Neuronal stem cell (in vitro differentiated cells): Measurements from ENCODE around the gene RNF32.
A peak's percentile ranks its signal among the peaks of the same experiment; 100 is the strongest.

Source experiments
- DNase-seq: peaks from one replicate; pipeline ENCODE4 v3.0.0-alpha.2; 2013; ENCODE audit warnings: low spot score
- H2AFZ ChIP-seq: one replicate; pipeline ENCODE4 v1.6.1; 2013; ENCODE audit warnings: mild to moderate bottlenecking, low read length, inconsistent platforms
- H2AK5ac ChIP-seq: 2 replicates; pipeline ENCODE4 v1.6.1; 2013; ENCODE audit warnings: low read depth, mild to moderate bottlenecking, inconsistent platforms, low read length, moderate library complexity, mixed read lengths
- H2BK120ac ChIP-seq: 2 replicates; pipeline ENCODE4 v1.6.1; 2013; ENCODE audit warnings: low read depth, mild to moderate bottlenecking, inconsistent platforms, low read length, moderate library complexity, mixed read lengths
- H2BK12ac ChIP-seq: one replicate; pipeline ENCODE4 v1.6.1; 2013; ENCODE audit warnings: low read length, inconsistent platforms
- H2BK15ac ChIP-seq: 2 replicates; pipeline ENCODE4 v1.6.1; 2013; ENCODE audit warnings: mild to moderate bottlenecking, low read length, inconsistent platforms, mixed read lengths
- H2BK5ac ChIP-seq: one replicate; pipeline ENCODE4 v1.6.1; 2013; ENCODE audit warnings: inconsistent platforms, mild to moderate bottlenecking, low read length, moderate library complexity
- H3K14ac ChIP-seq: one replicate; pipeline ENCODE4 v1.6.1; 2013; ENCODE audit warnings: low read length, inconsistent platforms
- H3K18ac ChIP-seq: 2 replicates; pipeline ENCODE4 v1.6.1; 2013; ENCODE audit warnings: low read length, inconsistent platforms
- H3K23ac ChIP-seq: 2 replicates; pipeline ENCODE4 v1.6.1; 2013; ENCODE audit warnings: low read depth, mild to moderate bottlenecking, mixed read lengths, low read length, inconsistent platforms; ENCODE audit not compliant: poor library complexity
- H3K27ac ChIP-seq: replicated peaks from 3 replicates; pipeline ENCODE4 v1.5.1; 2013; ENCODE audit warnings: low read length, inconsistent platforms
- H3K27me3 ChIP-seq, 3 experiments: 2 replicates each; pipeline ENCODE4 v1.6.1; 2013; ENCODE audit warnings: low read length in 3 of 3, mild to moderate bottlenecking in 2 of 3, inconsistent platforms in 1 of 3, low read depth in 1 of 3, mixed read lengths in 1 of 3, moderate library complexity in 1 of 3; ENCODE audit not compliant: control insufficient read depth in 3 of 3, insufficient read depth in 3 of 3
- H3K36me3 ChIP-seq, 2 donors: replicated peaks in 1 of 2; 2 replicates each; pipeline ENCODE4 v1.6.1; 2013; ENCODE audit warnings: low read length in 2 of 2; ENCODE audit not compliant: control insufficient read depth in 2 of 2, insufficient read depth in 2 of 2
- H3K4ac ChIP-seq: 2 replicates; pipeline ENCODE4 v1.6.1; 2013; ENCODE audit warnings: inconsistent platforms, mild to moderate bottlenecking, low read length, moderate library complexity
- H3K4me1 ChIP-seq, 2 donors: 1 replicate in 1 of 2; 2 replicates in 1 of 2; pipeline ENCODE4 v1.6.1; 2013; ENCODE audit warnings: low read length in 2 of 2, low read depth in 1 of 2; ENCODE audit not compliant: control insufficient read depth in 2 of 2, insufficient read depth in 1 of 2
- H3K4me2 ChIP-seq: one replicate; pipeline ENCODE4 v1.6.1; 2013; ENCODE audit warnings: mild to moderate bottlenecking, low read length, inconsistent platforms; ENCODE audit not compliant: insufficient read depth, poor library complexity, severe bottlenecking
- H3K4me3 ChIP-seq, 2 donors: 2 replicates each; pipeline ENCODE4 v1.5.1; 2013; ENCODE audit warnings: low read length in 2 of 2, mild to moderate bottlenecking in 2 of 2, inconsistent platforms in 1 of 2, moderate library complexity in 1 of 2
- H3K79me1 ChIP-seq: one replicate; pipeline ENCODE4 v1.6.1; 2013; ENCODE audit warnings: low read depth, mild to moderate bottlenecking, inconsistent platforms, low read length, moderate library complexity
- H3K9ac ChIP-seq: one replicate; pipeline ENCODE4 v1.6.1; 2013; ENCODE audit warnings: mild to moderate bottlenecking, low read depth, low read length, inconsistent platforms; ENCODE audit not compliant: poor library complexity
- H3K9me3 ChIP-seq, 2 donors: replicated peaks in 1 of 2; 2 replicates each; pipeline versions ENCODE3 to v1.6.1; 2013; ENCODE audit warnings: low read length in 2 of 2, mild to moderate bottlenecking in 2 of 2, inconsistent platforms in 1 of 2, low read depth in 1 of 2, mixed read lengths in 1 of 2, moderate library complexity in 1 of 2; ENCODE audit not compliant: control insufficient read depth in 2 of 2, insufficient read depth in 1 of 2
- H4K8ac ChIP-seq: one replicate; pipeline ENCODE4 v1.6.1; 2013; ENCODE audit warnings: low read depth, mild to moderate bottlenecking, inconsistent platforms, low read length, moderate library complexity
- H4K91ac ChIP-seq: one replicate; pipeline ENCODE4 v1.6.1; 2013; ENCODE audit warnings: low read length, low read depth, mild to moderate bottlenecking, inconsistent platforms; ENCODE audit not compliant: poor library complexity
- WGBS, 2 donors: extraction: QIAGEN DNeasy Blood & Tissue Kit; methylation state at CpG; one replicate each; pipeline ENCODE4 v1.1.7; 2013; ENCODE audit warnings: missing lambda C conversion rate in 2 of 2, mixed read lengths in 1 of 2; ENCODE audit not compliant: insufficient read length in 2 of 2, insufficient replicate concordance in 1 of 2; ENCODE audit errors: extremely low coverage in 2 of 2; 5-methylcytosine and 5-hydroxymethylcytosine counted together

RNF32 gene

GRCh38 chr7:156682928-156683327 is 42.4 kb downstream of the RNF32 start:
- Histone ChIP-seq H2AFZ (no peak overlapping the region), H3K4me3 (no peak overlapping the region), H3K27ac (no peak overlapping the region), H3K36me3 (peaks cover 0 to 59% of the 10 kb centered on the region in 2 donors), H3K23ac (no peak overlapping the region), H3K4ac (no peak overlapping the region), H2BK15ac (no peak overlapping the region), H2BK5ac (no peak overlapping the region), H2BK120ac (no peak overlapping the region), H2BK12ac (no peak overlapping the region), H2AK5ac (no peak overlapping the region), H3K9me3 (no peaks in the 10 kb centered on the region), H3K14ac (no peak overlapping the region), H4K8ac (no peak overlapping the region), H3K27me3 (no peaks in the 10 kb centered on the region), H3K4me1 (peaks cover 0 to 2% of the 10 kb centered on the region in 2 donors), H3K9ac (no peak overlapping the region), H3K79me1 (no peaks in the 10 kb centered on the region), H3K4me2 (no peak overlapping the region), H3K18ac (no peak overlapping the region), H4K91ac (no peak overlapping the region)
- WGBS, 2 donors, result no CpG with 5 or more reads among the region's 2 CpGs
- no peak for DNase-seq

GRCh38 chr7:156684251-156684650 is 43.7 kb downstream of the RNF32 start:
- peak overlapping the region; percentile 39 for H3K9ac ChIP-seq
- H3K4me2 ChIP-seq, result no peak overlapping the region
- no peak for DNase-seq
- no peak overlapping the region for H3K4me3 ChIP-seq
- no CpG with 5 or more reads among the region's 10 CpGs for WGBS, 2 donors
- no peak overlapping the region for H3K4ac ChIP-seq
- peak overlapping the region; percentile 69 for H2BK5ac ChIP-seq
- H3K79me1 ChIP-seq, result no peaks in the 10 kb centered on the region
- no peak overlapping the region for H2BK120ac ChIP-seq
- H2BK12ac ChIP-seq, result no peak overlapping the region
- H3K9me3 ChIP-seq, result no peaks in the 10 kb centered on the region
- H3K27me3 ChIP-seq, result no peaks in the 10 kb centered on the region
- H3K27ac ChIP-seq, result no peak overlapping the region
- H2AK5ac ChIP-seq, result no peak overlapping the region
- H3K14ac ChIP-seq, result no peak overlapping the region
- no peak overlapping the region for H2AFZ ChIP-seq
- H3K36me3 ChIP-seq, result peaks cover 0 to 46% of the 10 kb centered on the region in 2 donors
- no peak overlapping the region for H2BK15ac ChIP-seq
- peak overlapping the region; percentile 8 for H3K18ac ChIP-seq
- H4K91ac ChIP-seq, result no peak overlapping the region
- H4K8ac ChIP-seq, result no peak overlapping the region
- H3K23ac ChIP-seq, result no peak overlapping the region
- peaks cover 0 to 2% of the 10 kb centered on the region in 2 donors for H3K4me1 ChIP-seq

- H2BK120ac ChIP-seq, result no peak overlapping the region
- peak overlapping the region; percentile 39 for H3K9ac ChIP-seq
- no peak overlapping the region for H2BK15ac ChIP-seq
- peaks cover 0 to 42% of the 10 kb centered on the region in 2 donors for H3K36me3 ChIP-seq
- H2AFZ ChIP-seq, result no peak overlapping the region
- peak overlapping the region; percentile 69 for H2BK5ac ChIP-seq
- no peak overlapping the region for H3K4me3 ChIP-seq
- no peak overlapping the region for H3K23ac ChIP-seq
- no peak overlapping the region for H4K8ac ChIP-seq
- H3K4me2 ChIP-seq, result no peak overlapping the region
- H2BK12ac ChIP-seq, result no peak overlapping the region
- no peak for DNase-seq
- no peak overlapping the region for H3K14ac ChIP-seq
- H3K18ac ChIP-seq, result no peak overlapping the region
- no peak overlapping the region for H3K27ac ChIP-seq
- H4K91ac ChIP-seq, result no peak overlapping the region
- no CpG with 5 or more reads among the region's 4 CpGs for WGBS, 2 donors
- H3K4ac ChIP-seq, result no peak overlapping the region
- no peaks in the 10 kb centered on the region for H3K79me1 ChIP-seq
- H3K4me1 ChIP-seq, result peaks cover 0 to 2% of the 10 kb centered on the region in 2 donors
- no peaks in the 10 kb centered on the region for H3K27me3 ChIP-seq
- no peaks in the 10 kb centered on the region for H3K9me3 ChIP-seq
- no peak overlapping the region for H2AK5ac ChIP-seq
Measured at GRCh38 chr7:156684661-156685060, 44.1 kb downstream of the RNF32 start.

GRCh38 chr7:156691764-156692163 is 51.2 kb downstream of the RNF32 start:
- H3K4ac ChIP-seq, result no peak overlapping the region
- H3K4me3 ChIP-seq, result no peak overlapping the region
- H3K9ac ChIP-seq, result no peak overlapping the region
- H2AK5ac ChIP-seq, result no peak overlapping the region
- no peak overlapping the region for H3K18ac ChIP-seq
- H3K27me3 ChIP-seq, result no peaks in the 10 kb centered on the region
- no peak overlapping the region for H3K23ac ChIP-seq
- no peaks in the 10 kb centered on the region for H3K36me3 ChIP-seq
- no peak overlapping the region for H4K91ac ChIP-seq
- no peak overlapping the region for H3K14ac ChIP-seq
- H2BK120ac ChIP-seq, result no peak overlapping the region
- no peak overlapping the region for H2AFZ ChIP-seq
- H3K79me1 ChIP-seq, result no peaks in the 10 kb centered on the region
- no peak overlapping the region for H2BK15ac ChIP-seq
- WGBS, 2 donors, result no CpG with 5 or more reads among the region's 5 CpGs
- peaks cover 3 to 8% of the 10 kb centered on the region in 2 donors for H3K9me3 ChIP-seq
- no peaks in the 10 kb centered on the region for H3K4me1 ChIP-seq
- H3K4me2 ChIP-seq, result no peak overlapping the region
- DNase-seq, result no peak
- no peak overlapping the region for H3K27ac ChIP-seq
- no peak overlapping the region for H2BK12ac ChIP-seq
- H2BK5ac ChIP-seq, result no peak overlapping the region
- no peak overlapping the region for H4K8ac ChIP-seq
